Epithelial cell of proximal tubule (primary cell): ENCODE data around the gene PDE6A. TPM values are rescaled to one million over a fixed set of nuclear protein-coding genes. Genes with fewer than 3 reads are reported as not detected.
"Not testable (repeated sequence)": the region's sequence is repeated elsewhere in the genome, so short reads cannot be mapped to it uniquely, and the experiment has no call there.

Experiments
- DNase-seq: peaks from one replicate; pipeline ENCODE4 v3.0.0-alpha.2; 2011; ENCODE audit warnings: low read depth
- H3K4me3 ChIP-seq: 2 replicates; pipeline ENCODE4 v1.5.1; 2011; ENCODE audit warnings: low read depth, mild to moderate bottlenecking, low read length
- CTCF ChIP-seq: conservative IDR thresholded peaks from 2 replicates; pipeline ENCODE4 v1.5.1; 2012; ENCODE audit warnings: low read depth, mild to moderate bottlenecking, low read length
- total RNA-seq: library from RNA; depleted of rRNA; stranded (reverse); fragments of >200 nt; gene quantifications from 2 replicates; pipeline ENCODE4 v1.2.3, GENCODE V29; 2015

The PDE6A gene
- total RNA-seq, 1 donor from 2014 or later, result not detected

- no peak for TF ChIP-seq CTCF
- DNase-seq, result no peak
- H3K4me3 ChIP-seq, result no peak overlapping the region
These were observed 59.1 kb downstream of the PDE6A start for GRCh38 chr5:149885513-149885912.

- TF ChIP-seq CTCF, result no peak
- no peak for DNase-seq
- H3K4me3 ChIP-seq, result no peak overlapping the region
These were observed 61.0 kb downstream of the PDE6A start for GRCh38 chr5:149883550-149883949.

GRCh38 chr5:149882633-149883032 is 62.0 kb downstream of the PDE6A start:
- not testable (repeated sequence) for H3K4me3 ChIP-seq, DNase-seq

- H3K4me3 ChIP-seq, result no peak overlapping the region
- no peak for TF ChIP-seq CTCF
- DNase-seq, result no peak
These were observed 62.7 kb downstream of the PDE6A start for GRCh38 chr5:149881874-149882273.

GRCh38 chr5:149881069-149881622 is 63.4 kb downstream of the PDE6A start:
- DNase-seq, result no peak
- H3K4me3 ChIP-seq, result no peak overlapping the region
- TF ChIP-seq CTCF, result no peak

GRCh38 chr5:149879593-149879992 is 65.0 kb downstream of the PDE6A start:
- DNase-seq, H3K4me3 ChIP-seq: not testable (repeated sequence)

- DNase-seq, result no peak
- no peak for TF ChIP-seq CTCF
- H3K4me3 ChIP-seq, result no peak overlapping the region
These were observed 66.2 kb downstream of the PDE6A start for GRCh38 chr5:149878371-149878770.

- H3K4me3 ChIP-seq, result no peak overlapping the region
- DNase-seq, result no peak
- no peak for TF ChIP-seq CTCF
These were observed 70.7 kb downstream of the PDE6A start for GRCh38 chr5:149873896-149874295.
